IMR-90 (cell line): Measurements from ENCODE around the gene SHROOM1. TPM values are rescaled to one million over a fixed set of nuclear protein-coding genes. Genes with fewer than 3 reads are reported as not detected.

Source experiments
- ATAC-seq: fragments of 200-7000 bp; cut with Tn5 transposase; 2 replicates; pipeline ENCODE4 v1.9.1; 2020; ENCODE audit warnings: low read depth, mild to moderate bottlenecking, moderate library complexity
- BruUV-seq: library from RNA; stranded (reverse); fragments of 400-500 nt; replicated peaks from 2 replicates; lab custom pipeline; 2021; lab: Mats Ljungman, UMichigan
- CTCF ChIA-PET: fragments of 300-600 bp; formaldehyde crosslinking; extraction: SDS; loops from one replicate; lab custom pipeline; 2021; ENCODE audit warnings: antibody characterized with exemption; lab: Yijun Ruan, JAX
- POLR2A ChIA-PET: fragments of 300-600 bp; sonication (Branson Sonifier 250); formaldehyde crosslinking; loops from one replicate; lab custom pipeline; 2022; ENCODE audit warnings: antibody characterized with exemption; ENCODE audit not compliant: unreplicated experiment; lab: Charles Lee
- DNase-seq: peaks from one replicate; pipeline ENCODE4 v3.0.0; 2013
- H2AFZ ChIP-seq: replicated peaks from 2 replicates; pipeline ENCODE3; 2013; ENCODE audit warnings: low read length, mild to moderate bottlenecking; ENCODE audit not compliant: poor library complexity
- H2AK5ac ChIP-seq: 2 replicates; pipeline ENCODE4 v1.6.1; 2013; ENCODE audit warnings: low read depth, low read length, inconsistent platforms
- H2AK9ac ChIP-seq: replicated peaks from 2 replicates; pipeline ENCODE3; 2013; ENCODE audit warnings: mild to moderate bottlenecking, low read depth, low read length, moderate library complexity; ENCODE audit not compliant: poor library complexity
- H2BK120ac ChIP-seq: 2 replicates; pipeline ENCODE4 v1.6.1; 2013; ENCODE audit warnings: low read depth, low read length, inconsistent platforms
- H2BK15ac ChIP-seq: 3 replicates; pipeline ENCODE4 v1.6.1; 2013; ENCODE audit warnings: low read depth, low read length, inconsistent platforms
- H2BK20ac ChIP-seq: 2 replicates; pipeline ENCODE4 v1.6.1; 2013; ENCODE audit warnings: low read depth, mild to moderate bottlenecking, inconsistent platforms, low read length, moderate library complexity
- H2BK5ac ChIP-seq: 2 replicates; pipeline ENCODE4 v1.6.1; 2013; ENCODE audit warnings: mild to moderate bottlenecking, low read depth, low read length, inconsistent platforms; ENCODE audit not compliant: poor library complexity, severe bottlenecking
- H3K14ac ChIP-seq: replicated peaks from 2 replicates; pipeline ENCODE4 v1.6.1; 2013; ENCODE audit warnings: low read depth, low read length, inconsistent platforms
- H3K18ac ChIP-seq: 2 replicates; pipeline ENCODE4 v1.6.1; 2013; ENCODE audit warnings: low read depth, low read length, control low read depth
- H3K23ac ChIP-seq: 2 replicates; pipeline ENCODE4 v1.6.1; 2013; ENCODE audit warnings: low read depth, low read length, inconsistent platforms
- H3K27ac ChIP-seq: 2 replicates; pipeline ENCODE4 v1.5.1; 2013; ENCODE audit warnings: mild to moderate bottlenecking, control low read depth, low read length; ENCODE audit not compliant: insufficient read depth
- H3K27me3 ChIP-seq: 2 replicates; pipeline ENCODE4 v1.6.1; 2013; ENCODE audit warnings: low read length; ENCODE audit not compliant: control insufficient read depth, insufficient read depth
- H3K36me3 ChIP-seq: 2 replicates; pipeline ENCODE4 v1.6.1; 2013; ENCODE audit warnings: low read length, mixed read lengths; ENCODE audit not compliant: control insufficient read depth, insufficient read depth
- H3K4ac ChIP-seq: 2 replicates; pipeline ENCODE4 v1.6.1; 2013; ENCODE audit warnings: low read depth, low read length, inconsistent platforms
- H3K4me1 ChIP-seq: 2 replicates; pipeline ENCODE4 v1.6.1; 2013; ENCODE audit warnings: low read length, mixed read lengths; ENCODE audit not compliant: control insufficient read depth, insufficient read depth
- H3K4me2 ChIP-seq: 2 replicates; pipeline ENCODE4 v1.6.1; 2013; ENCODE audit warnings: low read depth, mild to moderate bottlenecking, control low read depth, low read length, moderate library complexity
- H3K4me3 ChIP-seq: 2 replicates; pipeline ENCODE4 v1.5.1; 2013; ENCODE audit warnings: low read depth, mild to moderate bottlenecking, control low read depth, low read length, moderate library complexity; ENCODE audit not compliant: insufficient read depth
- H3K56ac ChIP-seq: 2 replicates; pipeline ENCODE4 v1.6.1; 2013; ENCODE audit warnings: low read length, inconsistent platforms; ENCODE audit not compliant: insufficient read depth; ENCODE audit errors: extremely low read depth
- H3K79me1 ChIP-seq, 2 experiments: 2 replicates each; pipeline ENCODE4 v1.6.1; 2013; ENCODE audit warnings: low read length in 2 of 2, inconsistent platforms in 1 of 2, low read depth in 1 of 2
- H3K9ac ChIP-seq: 2 replicates; pipeline ENCODE4 v1.6.1; 2013; ENCODE audit warnings: low read depth, low read length, control low read depth
- H3K9me1 ChIP-seq: 2 replicates; pipeline ENCODE4 v1.6.1; 2013; ENCODE audit warnings: low read length, inconsistent platforms; ENCODE audit not compliant: insufficient read depth
- H3K9me3 ChIP-seq: 2 replicates; pipeline ENCODE4 v1.6.1; 2013; ENCODE audit warnings: low read length; ENCODE audit not compliant: control insufficient read depth, insufficient read depth
- H4K20me1 ChIP-seq: 2 replicates; pipeline ENCODE4 v1.6.1; 2013; ENCODE audit warnings: low read length, inconsistent platforms; ENCODE audit not compliant: insufficient read depth
- H4K5ac ChIP-seq: 2 replicates; pipeline ENCODE4 v1.6.1; 2013; ENCODE audit warnings: mild to moderate bottlenecking, low read depth, low read length, control low read depth
- H4K8ac ChIP-seq, 2 experiments: 2 replicates each; pipeline ENCODE4 v1.6.1; 2013; ENCODE audit warnings: low read depth in 2 of 2, low read length in 2 of 2, control low read depth in 1 of 2, inconsistent platforms in 1 of 2
- H4K91ac ChIP-seq: 2 replicates; pipeline ENCODE4 v1.6.1; 2013; ENCODE audit warnings: low read depth, low read length, inconsistent platforms; ENCODE audit not compliant: insufficient read depth
- BHLHE40 ChIP-seq: fragments of 150-350 bp; IDR thresholded peaks from 2 replicates; pipeline ENCODE4 v1.6.1; 2016; ENCODE audit warnings: mild to moderate bottlenecking, low read depth, low read length
- CEBPB ChIP-seq: IDR thresholded peaks from 2 replicates; pipeline ENCODE4 v1.6.1; 2012; ENCODE audit warnings: low read depth, low read length, improper control_type of control experiment
- CTCF ChIP-seq: conservative IDR thresholded peaks from 2 replicates; pipeline ENCODE4 v1.5.1; 2012; ENCODE audit warnings: mild to moderate bottlenecking, low read depth, low read length, improper control_type of control experiment
- ELK1 ChIP-seq: fragments of 150-350 bp; IDR thresholded peaks from 2 replicates; pipeline ENCODE4 v1.6.1; 2016; ENCODE audit warnings: low read depth, mild to moderate bottlenecking, low read length, moderate library complexity, borderline replicate concordance
- FOS ChIP-seq: fragments of 150-350 bp; IDR thresholded peaks from 2 replicates; pipeline ENCODE4 v1.6.1; 2016; ENCODE audit warnings: low read depth, low read length
- MAFK ChIP-seq: IDR thresholded peaks from 2 replicates; pipeline ENCODE4 v1.6.1; 2012; ENCODE audit warnings: low read depth, low read length, improper control_type of control experiment
- MAZ ChIP-seq: IDR thresholded peaks from 2 replicates; pipeline ENCODE4 v1.6.1; 2012; ENCODE audit warnings: low read depth, mild to moderate bottlenecking, low read length, improper control_type of control experiment, moderate library complexity, borderline replicate concordance
- MXI1 ChIP-seq: IDR thresholded peaks from 2 replicates; pipeline ENCODE4 v1.6.1; 2012; ENCODE audit warnings: low read depth, mild to moderate bottlenecking, low read length, moderate library complexity, borderline replicate concordance
- NFE2L2 ChIP-seq: fragments of 150-350 bp; IDR thresholded peaks from 2 replicates; pipeline ENCODE4 v1.6.1; 2016; ENCODE audit warnings: low read depth, mild to moderate bottlenecking, low read length
- POLR2A ChIP-seq: IDR thresholded peaks from 2 replicates; pipeline ENCODE4 v1.6.1; 2012; ENCODE audit warnings: mild to moderate bottlenecking, low read depth, low read length
- RAD21 ChIP-seq: IDR thresholded peaks from 2 replicates; pipeline ENCODE4 v1.6.1; 2012; ENCODE audit warnings: low read length, improper control_type of control experiment
- RCOR1 ChIP-seq: IDR thresholded peaks from 2 replicates; pipeline ENCODE4 v1.6.1; 2012; ENCODE audit warnings: mild to moderate bottlenecking, low read length, improper control_type of control experiment; ENCODE audit not compliant: insufficient replicate concordance
- RFX5 ChIP-seq: IDR thresholded peaks from 2 replicates; pipeline ENCODE4 v1.8.0; 2012; ENCODE audit warnings: low read depth, mild to moderate bottlenecking, low read length, moderate library complexity
- SMC3 ChIP-seq: fragments of 150-350 bp; IDR thresholded peaks from 2 replicates; pipeline ENCODE4 v1.6.1; 2016; ENCODE audit warnings: low read depth, mild to moderate bottlenecking, antibody characterized with exemption, low read length, moderate library complexity
- USF2 ChIP-seq: fragments of 150-350 bp; IDR thresholded peaks from 2 replicates; pipeline ENCODE4 v1.6.1; 2017; ENCODE audit warnings: mild to moderate bottlenecking, antibody characterized with exemption, low read length, low read depth
- WGBS, 2 experiments: methylation state at CpG; one replicate each; pipeline versions ENCODE4 v1.1.5 to v1.1.7; 2013; ENCODE audit warnings: missing lambda C conversion rate in 2 of 2; ENCODE audit not compliant: insufficient read length in 1 of 2; ENCODE audit errors: extremely low coverage in 2 of 2; 5-methylcytosine and 5-hydroxymethylcytosine counted together
- dilution Hi-C: fragments of 300-500 bp; cut with HindIII; formaldehyde crosslinking; loops from one replicate; pipeline ENCODE4 v1.14.3; 2018; ENCODE audit warnings: low sequenced_read_pairs; ENCODE audit not compliant: unreplicated experiment
- in situ Hi-C: fragments of 300-500 bp; cut with MboI; formaldehyde crosslinking; loops from 3 replicates; pipeline ENCODE4 v1.14.3; 2019; ENCODE audit warnings: low sequenced_read_pairs, inconsistent platforms, mixed read lengths
- intact Hi-C: fragments of 100-400 bp; cut with micrococcal nuclease; formaldehyde crosslinking; loops from 2 replicates; pipeline ENCODE4 v1.10.0; 2022
- polyA plus RNA-seq, 3 experiments: library from polyadenylated mRNA; depleted of rRNA; stranded (reverse); fragments of >200 nt; gene quantifications; 2 replicates each; pipeline ENCODE4 v1.2.3, GENCODE V29; 2012; ENCODE audit warnings: low replicate concordance in 1 of 3
- total RNA-seq: library from RNA; depleted of rRNA; stranded (reverse); fragments of >200 nt; gene quantifications from 2 replicates; pipeline ENCODE4 v1.2.3, GENCODE V29; 2012

SHROOM1 gene
- total and polyA plus RNA-seq, 2 of the 4 experiments (the other 2 are of a cell fraction), result 1.4 to 6.3 TPM

GRCh38 chr5:132774896-132775295 lies 55.6 kb downstream of the SHROOM1 start:
- no TSS peak for BruUV-seq
- H3K9ac ChIP-seq, result no peak overlapping the region
- intact Hi-C loops, result no loop called here
- no peak overlapping the region for H2AFZ ChIP-seq
- peaks cover 19% of the 10 kb centered on the region for H3K4me1 ChIP-seq
- CTCF ChIA-PET, result interaction anchor here (0.5 to 1.9 kb wide), 4 partner anchors 10 to 1241 kb away, joined by 3 to 6 read pairs (median 4); no protein-coding TSS in a partner anchor
- no peak overlapping the region for H4K5ac ChIP-seq
- no peak overlapping the region for H3K56ac ChIP-seq
- no peak for TF ChIP-seq BHLHE40
- no peak for TF ChIP-seq RAD21
- TF ChIP-seq USF2, result no peak
- no peak for TF ChIP-seq CTCF
- TF ChIP-seq POLR2A, result no peak
- TF ChIP-seq NFE2L2, result no peak
- TF ChIP-seq MXI1, result no peak
- no peak for TF ChIP-seq FOS
- no peak for TF ChIP-seq CEBPB
- TF ChIP-seq RCOR1, result no peak
- no peak for TF ChIP-seq SMC3
- no peak for TF ChIP-seq ELK1
- TF ChIP-seq RFX5, result no peak
- TF ChIP-seq MAZ, result no peak
- TF ChIP-seq MAFK, result no peak
- H3K79me1 ChIP-seq, result peaks cover 27 to 72% of the 10 kb centered on the region in 2 experiments
- no peak overlapping the region for H4K8ac ChIP-seq
- H3K9me1 ChIP-seq, result peaks cover 44% of the 10 kb centered on the region
- no CpG with 5 or more reads among the region's 5 CpGs for WGBS, 2 experiments
- no peak for DNase-seq
- no peaks in the 10 kb centered on the region for H3K9me3 ChIP-seq
- H4K91ac ChIP-seq, result no peak overlapping the region
- peak overlapping the region; percentile 37; the same call in 1 of the 2 replicates for H3K23ac ChIP-seq
- H3K36me3 ChIP-seq, result no peaks in the 10 kb centered on the region
- POLR2A ChIA-PET, result no interaction called here
- H3K14ac ChIP-seq, result no peak overlapping the region
- no peak overlapping the region for H3K4me2 ChIP-seq
- H2AK9ac ChIP-seq, result no peak overlapping the region
- H2AK5ac ChIP-seq, result 0 out of 2 replicates have a peak overlapping the region, but pooled peaks have one; percentile 18
- no peak overlapping the region for H3K4me3 ChIP-seq
- no peak overlapping the region for H2BK15ac ChIP-seq
- no peaks in the 10 kb centered on the region for H3K27me3 ChIP-seq
- in situ Hi-C loops, result no loop called here
- H3K27ac ChIP-seq, result no peak overlapping the region
- dilution Hi-C loops, result no loop called here
- no peak for ATAC-seq
- H2BK5ac ChIP-seq, result no peak overlapping the region
- H4K20me1 ChIP-seq, result peaks cover 48% of the 10 kb centered on the region
- H3K4ac ChIP-seq, result no peak overlapping the region
- H2BK120ac ChIP-seq, result no peak overlapping the region
- no peak overlapping the region for H2BK20ac ChIP-seq
- H3K18ac ChIP-seq, result no peak overlapping the region
